ENCODE results near the gene ZNF385C.

DNA sequence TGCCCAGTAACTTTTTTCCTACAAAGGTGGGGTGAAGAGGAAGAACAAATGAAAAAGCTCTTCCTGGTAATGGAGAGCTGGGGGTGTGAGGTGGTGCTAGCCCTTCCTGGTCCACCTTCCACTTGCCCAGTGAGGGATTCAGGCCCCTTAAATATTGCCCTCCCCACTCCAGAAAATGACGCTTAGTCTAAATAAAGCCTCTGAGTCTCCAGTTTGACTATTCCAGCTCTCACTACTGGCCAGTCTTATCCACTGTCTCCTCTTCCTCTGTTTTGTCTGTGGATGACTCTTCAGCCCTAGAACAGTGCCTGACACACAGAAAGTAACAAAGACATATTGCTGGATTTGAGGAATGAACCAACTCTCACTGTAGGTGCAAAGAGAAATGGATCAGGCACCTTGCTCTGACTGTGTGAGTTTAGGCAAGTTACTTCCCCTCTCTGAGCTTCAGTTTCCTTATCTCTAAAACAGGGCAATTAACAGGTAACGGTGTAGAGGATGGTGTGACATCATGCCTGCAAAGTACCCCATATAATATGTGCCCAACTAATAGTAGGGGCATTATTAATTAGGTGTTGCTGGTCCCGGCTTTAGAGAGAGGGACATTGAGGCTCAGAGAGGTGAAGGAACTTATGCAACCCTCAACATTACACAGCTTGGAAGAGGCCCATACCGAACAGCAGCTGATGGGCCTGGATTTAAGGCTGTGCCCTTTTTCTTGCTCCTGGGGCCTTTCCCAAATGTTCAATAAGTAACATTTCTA, 21.3 kb downstream of the ZNF385C start:
- TF ChIP-seq POLR2A (IDR thresholded peaks at IDR 0.05; ENCODE audit: low read depth, low read length) = no peak
- no peak for TF ChIP-seq SPI1 (IDR thresholded peaks at IDR 0.05; ENCODE audit: low read depth, low read length)
- no peak for TF ChIP-seq POLR2AphosphoS5 (IDR thresholded peaks at IDR 0.05; ENCODE audit: low read depth, low read length)
- no peak for TF ChIP-seq POU2F2 (IDR thresholded peaks at IDR 0.05; ENCODE audit: low read depth, low read length)

Measured in GM12891 (cell line).